Mammary epithelial cell (primary cell): ENCODE results near the gene GTF2H4.

Source experiments
- EZH2 ChIP-seq: IDR thresholded peaks from 2 replicates; pipeline ENCODE4 v1.6.1; 2012; ENCODE audit warnings: low read length, inconsistent platforms, borderline replicate concordance
- TF ChIP-seq, protein P1 (sequence below), 2 donors: IDR thresholded peaks in 1 of 2; conservative IDR thresholded peaks in 1 of 2; 2 replicates each; pipeline ENCODE4 v1.5.1; 2011 to 2012; ENCODE audit warnings: inconsistent platforms in 2 of 2, low read length in 2 of 2, mild to moderate bottlenecking in 2 of 2, control low read depth in 1 of 2, low read depth in 1 of 2; ENCODE audit not compliant: insufficient read depth in 1 of 2; ENCODE audit errors: extremely low read depth in 1 of 2

DNA sequence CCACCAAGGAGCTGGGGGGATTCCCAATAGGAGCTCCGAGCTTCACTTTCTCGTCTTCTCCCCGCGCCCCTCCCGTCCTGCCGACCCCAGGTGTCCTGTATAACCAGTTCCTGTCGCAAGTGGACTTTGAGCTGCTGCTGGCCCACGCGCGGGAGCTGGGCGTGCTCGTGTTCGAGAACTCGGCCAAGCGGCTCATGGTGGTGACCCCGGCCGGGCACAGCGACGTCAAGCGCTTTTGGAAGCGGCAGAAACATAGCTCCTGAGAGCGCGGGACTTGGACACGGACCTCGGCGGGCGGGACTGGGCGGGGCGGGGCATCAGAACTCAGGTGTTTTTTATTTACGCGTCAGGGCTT is 5.7 kb downstream of the GTF2H4 start:
- TF ChIP-seq EZH2: no peak
- TF ChIP-seq, protein P1, sequence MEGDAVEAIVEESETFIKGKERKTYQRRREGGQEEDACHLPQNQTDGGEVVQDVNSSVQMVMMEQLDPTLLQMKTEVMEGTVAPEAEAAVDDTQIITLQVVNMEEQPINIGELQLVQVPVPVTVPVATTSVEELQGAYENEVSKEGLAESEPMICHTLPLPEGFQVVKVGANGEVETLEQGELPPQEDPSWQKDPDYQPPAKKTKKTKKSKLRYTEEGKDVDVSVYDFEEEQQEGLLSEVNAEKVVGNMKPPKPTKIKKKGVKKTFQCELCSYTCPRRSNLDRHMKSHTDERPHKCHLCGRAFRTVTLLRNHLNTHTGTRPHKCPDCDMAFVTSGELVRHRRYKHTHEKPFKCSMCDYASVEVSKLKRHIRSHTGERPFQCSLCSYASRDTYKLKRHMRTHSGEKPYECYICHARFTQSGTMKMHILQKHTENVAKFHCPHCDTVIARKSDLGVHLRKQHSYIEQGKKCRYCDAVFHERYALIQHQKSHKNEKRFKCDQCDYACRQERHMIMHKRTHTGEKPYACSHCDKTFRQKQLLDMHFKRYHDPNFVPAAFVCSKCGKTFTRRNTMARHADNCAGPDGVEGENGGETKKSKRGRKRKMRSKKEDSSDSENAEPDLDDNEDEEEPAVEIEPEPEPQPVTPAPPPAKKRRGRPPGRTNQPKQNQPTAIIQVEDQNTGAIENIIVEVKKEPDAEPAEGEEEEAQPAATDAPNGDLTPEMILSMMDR (conservative IDR thresholded peaks at IDR 0.05 in 1 of 2, IDR thresholded peaks at IDR 0.05 in 1 of 2; ENCODE audit: extremely low read depth in 1 of 2, insufficient read depth in 1 of 2, low read depth in 1 of 2, low read length in 2 of 2): no peak
